Gastroesophageal sphincter (tissue), 4 donors: ENCODE data around the gene IRF2BPL. TPM values are rescaled to one million over a fixed set of nuclear protein-coding genes. Genes with fewer than 3 reads are reported as not detected.
"Not testable (repeated sequence)": the region's sequence is repeated elsewhere in the genome, so short reads cannot be mapped to it uniquely, and the experiment has no call there.

ENCODE experiments used
- ATAC-seq: fragments of 150-250 bp; one replicate; pipeline ENCODE4 v1.9.1; 2016; ENCODE audit warnings: mild to moderate bottlenecking, moderate library complexity
- H3K27ac ChIP-seq, 4 donors: fragments of 200-600 bp; sonication (generic) in 3 of 4; 1 replicate in 3 of 4; 2 replicates in 1 of 4; pipeline ENCODE4 v1.5.1; 2016 to 2019
- H3K27me3 ChIP-seq: fragments of 200-600 bp; sonication (generic); one replicate; pipeline ENCODE4 v1.5.1; 2019
- H3K36me3 ChIP-seq, 2 donors: fragments of 200-600 bp; sonication (generic); one replicate each; pipeline ENCODE4 v1.5.1; 2019; ENCODE audit warnings: control low read depth in 1 of 2
- H3K4me1 ChIP-seq, 3 donors: fragments of 200-600 bp; sonication (generic); 1 replicate in 2 of 3; 2 replicates in 1 of 3; pipeline ENCODE4 v1.5.1; 2016 to 2019; ENCODE audit warnings: control low read depth in 2 of 3
- H3K4me3 ChIP-seq, 2 donors: fragments of 200-600 bp; sonication (generic); one replicate each; pipeline ENCODE4 v1.5.1; 2019; ENCODE audit warnings: mild to moderate bottlenecking in 1 of 2, moderate library complexity in 1 of 2
- H3K9me3 ChIP-seq, 3 donors: fragments of 200-600 bp; sonication (generic); one replicate each; pipeline ENCODE4 v1.5.1; 2017 to 2019; ENCODE audit warnings: control low read depth in 2 of 3
- EP300 ChIP-seq: sonication (generic); formaldehyde crosslinking; IDR thresholded peaks from one replicate; pipeline ENCODE4 v1.6.1; 2017; ENCODE audit warnings: antibody characterized with exemption, mild to moderate bottlenecking
- POLR2A ChIP-seq, 2 donors: fragments of 450-650 bp; IDR thresholded peaks; one replicate each; pipeline ENCODE4 v1.6.1; 2017; ENCODE audit warnings: antibody characterized with exemption in 2 of 2, mild to moderate bottlenecking in 2 of 2, moderate library complexity in 1 of 2
- POLR2AphosphoS5 ChIP-seq: sonication (generic); formaldehyde crosslinking; IDR thresholded peaks from one replicate; pipeline ENCODE4 v1.6.1; 2017; ENCODE audit warnings: antibody characterized with exemption
- WGBS, 2 donors: methylation state at CpG; one replicate each; pipeline ENCODE4 v1.1.5; 2018; ENCODE audit warnings: low coverage in 1 of 2; 5-methylcytosine and 5-hydroxymethylcytosine counted together
- total RNA-seq, 4 donors: library from RNA; depleted of rRNA; stranded (reverse); fragments of >200 nt; gene quantifications; one replicate each; pipeline ENCODE4 v1.1.0, GENCODE V29; 2016
- TF ChIP-seq, protein P1 (sequence below), 4 experiments: fragments of 200-600 bp in 2 of 4; fragments of 450-650 bp in 2 of 4; sonication (generic) in 1 of 4; IDR thresholded peaks; one replicate each; pipeline ENCODE4 v1.5.1; 2017 to 2019; ENCODE audit warnings: antibody characterized with exemption in 4 of 4, mild to moderate bottlenecking in 2 of 4, moderate library complexity in 2 of 4

IRF2BPL gene
- total RNA-seq, 4 donors from 2014 or later, result 53.7 to 75.6 (median 59.9) TPM

GRCh38 chr14:77024171-77024691 lies 4.3 kb downstream of the IRF2BPL start:
- 41 to 52% methylated on average over 7 to 8 of the region's 16 CpGs for WGBS, 2 donors
- TF ChIP-seq, protein P1, sequence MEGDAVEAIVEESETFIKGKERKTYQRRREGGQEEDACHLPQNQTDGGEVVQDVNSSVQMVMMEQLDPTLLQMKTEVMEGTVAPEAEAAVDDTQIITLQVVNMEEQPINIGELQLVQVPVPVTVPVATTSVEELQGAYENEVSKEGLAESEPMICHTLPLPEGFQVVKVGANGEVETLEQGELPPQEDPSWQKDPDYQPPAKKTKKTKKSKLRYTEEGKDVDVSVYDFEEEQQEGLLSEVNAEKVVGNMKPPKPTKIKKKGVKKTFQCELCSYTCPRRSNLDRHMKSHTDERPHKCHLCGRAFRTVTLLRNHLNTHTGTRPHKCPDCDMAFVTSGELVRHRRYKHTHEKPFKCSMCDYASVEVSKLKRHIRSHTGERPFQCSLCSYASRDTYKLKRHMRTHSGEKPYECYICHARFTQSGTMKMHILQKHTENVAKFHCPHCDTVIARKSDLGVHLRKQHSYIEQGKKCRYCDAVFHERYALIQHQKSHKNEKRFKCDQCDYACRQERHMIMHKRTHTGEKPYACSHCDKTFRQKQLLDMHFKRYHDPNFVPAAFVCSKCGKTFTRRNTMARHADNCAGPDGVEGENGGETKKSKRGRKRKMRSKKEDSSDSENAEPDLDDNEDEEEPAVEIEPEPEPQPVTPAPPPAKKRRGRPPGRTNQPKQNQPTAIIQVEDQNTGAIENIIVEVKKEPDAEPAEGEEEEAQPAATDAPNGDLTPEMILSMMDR (IDR thresholded peaks at IDR 0.05), result no peak
- no peak for TF ChIP-seq EP300
- TF ChIP-seq POLR2A (IDR thresholded peaks at IDR 0.05), result no peak
- no peak for TF ChIP-seq POLR2AphosphoS5
- Histone ChIP-seq H3K9me3 (no peaks in the 10 kb centered on the region), H3K36me3 (peaks cover 0 to 13% of the 10 kb centered on the region in 2 donors), H3K27me3 (no peaks in the 10 kb centered on the region), H3K4me1 (peaks cover 1 to 57% (median 20%) of the 10 kb centered on the region in 3 donors), H3K4me3 (peak overlapping the region in 1 of 2 donors; percentile 93), H3K27ac (peak overlapping the region; percentile 0 to 100 (median 87))
- no peak for ATAC-seq

GRCh38 chr14:77023001-77023996 lies 5.2 kb downstream of the IRF2BPL start:
- ATAC-seq, result no peak
- no peaks in the 10 kb centered on the region for H3K27me3 ChIP-seq
- peaks cover 0 to 13% of the 10 kb centered on the region in 2 donors for H3K36me3 ChIP-seq
- H3K4me3 ChIP-seq, result peak overlapping the region; percentile 5 to 93
- peak overlapping the region; percentile 50 to 100 (median 86) for H3K27ac ChIP-seq
- WGBS, 2 donors, result 32 to 33% methylated on average over 12 to 14 of the region's 17 CpGs
- peaks cover 0 to 53% (median 18%) of the 10 kb centered on the region in 3 donors for H3K4me1 ChIP-seq
- TF ChIP-seq POLR2AphosphoS5 (peak; percentile 61), EP300 (no peak), POLR2A (IDR thresholded peaks at IDR 0.05) (no peak)
- TF ChIP-seq, protein P1 (IDR thresholded peaks at IDR 0.05), result peak in 3 of 4 experiments; percentile 34 to 51 (median 44)
- H3K9me3 ChIP-seq, result no peaks in the 10 kb centered on the region

GRCh38 chr14:77022236-77022852 lies 6.2 kb downstream of the IRF2BPL start:
- Histone ChIP-seq H3K4me3 (no peak overlapping the region), H3K27me3 (no peaks in the 10 kb centered on the region), H3K27ac (peak overlapping the region in 3 of 4 donors; percentile 78 to 100 (median 95)), H3K36me3 (peaks cover 0 to 13% of the 10 kb centered on the region in 2 donors), H3K4me1 (peaks cover 0 to 53% (median 18%) of the 10 kb centered on the region in 3 donors), H3K9me3 (no peaks in the 10 kb centered on the region)
- TF ChIP-seq, protein P1 (IDR thresholded peaks at IDR 0.05), result no peak
- no peak for TF ChIP-seq POLR2A (IDR thresholded peaks at IDR 0.05)
- TF ChIP-seq EP300, result no peak
- no peak for TF ChIP-seq POLR2AphosphoS5
- ATAC-seq, result no peak
- WGBS, 2 donors, result 59 to 71% methylated on average over 6 to 7 of the region's 9 CpGs

DNA sequence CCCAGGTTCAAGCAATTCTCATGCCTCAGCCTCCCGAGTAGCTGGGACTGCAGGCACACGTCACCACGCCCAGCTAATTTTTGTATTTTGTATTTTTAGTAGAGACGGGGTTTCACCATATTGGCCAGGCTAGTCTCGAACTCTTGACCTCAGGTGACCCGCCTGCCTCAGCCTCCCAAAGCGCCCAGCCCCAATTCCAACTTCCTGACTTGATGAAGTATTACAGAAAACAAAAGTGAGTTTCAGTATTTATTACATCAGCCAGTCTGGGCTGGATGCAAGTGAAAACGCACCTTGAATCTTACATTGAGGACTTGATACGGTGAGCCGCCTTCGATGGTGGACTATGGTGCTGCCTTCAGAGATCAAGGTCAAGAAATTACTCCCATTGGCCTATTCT lies 7.1 kb downstream of the IRF2BPL start:
- H3K4me1 ChIP-seq, result peaks cover 0 to 52% (median 18%) of the 10 kb centered on the region in 3 donors
- H3K36me3 ChIP-seq, result peaks cover 0 to 13% of the 10 kb centered on the region in 2 donors
- not testable (repeated sequence) for H3K27me3 ChIP-seq, H3K4me3 ChIP-seq, ATAC-seq, H3K9me3 ChIP-seq
- WGBS, 2 donors, result 93 to 94% methylated on average over 7 to 10 of the region's 11 CpGs
- peak overlapping the region in 2 of 4 donors; percentile 95 to 100 for H3K27ac ChIP-seq

DNA sequence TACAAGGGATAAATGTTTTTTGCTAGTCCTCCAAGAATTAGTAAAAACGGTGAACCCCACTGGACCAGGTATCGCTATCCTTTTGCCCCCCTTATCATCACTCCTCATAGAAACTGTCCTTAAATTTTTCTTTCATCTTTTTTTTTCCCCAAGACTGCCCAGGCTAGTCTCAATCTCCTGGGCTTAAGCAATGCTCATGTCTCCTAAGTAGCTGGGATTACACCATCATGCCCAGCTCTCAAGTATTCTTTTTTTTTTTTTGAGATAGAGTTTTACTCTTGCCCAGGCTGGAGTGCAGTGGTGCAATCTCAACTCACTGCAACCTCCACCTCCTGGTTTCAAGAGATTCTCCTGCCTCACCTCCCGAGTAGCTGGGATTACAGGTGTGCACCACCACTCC lies 9.7 kb downstream of the IRF2BPL start:
- H3K4me1 ChIP-seq, result peaks cover 0 to 38% (median 17%) of the 10 kb centered on the region in 3 donors
- H3K27me3 ChIP-seq, result no peaks in the 10 kb centered on the region
- H3K27ac ChIP-seq, result no peak overlapping the region
- H3K4me3 ChIP-seq, result no peak overlapping the region
- TF ChIP-seq, protein P1 (IDR thresholded peaks at IDR 0.05), result no peak
- no peak for TF ChIP-seq POLR2AphosphoS5
- no peaks in the 10 kb centered on the region for H3K9me3 ChIP-seq
- H3K36me3 ChIP-seq, result no peaks in the 10 kb centered on the region
- ATAC-seq, result no peak
- 87 to 95% methylated on average over 2 to 3 of the region's 3 CpGs for WGBS, 2 donors
